OCI-LY3 (cell line): ENCODE data around the gene CHEK1.

ENCODE experiments used
- EZH2phosphoT487 ChIP-seq: fragments of 200-600 bp; shearing (Covaris generic); IDR thresholded peaks from 2 replicates; pipeline ENCODE4 v1.6.1; 2018; ENCODE audit warnings: antibody characterized with exemption, mixed run types, low read depth
- TF ChIP-seq, protein P1 (sequence below): fragments of 200-600, 300-600 bp; sonication (generic); IDR thresholded peaks from 2 replicates; pipeline ENCODE4 v1.5.1; 2014; ENCODE audit warnings: antibody characterized with exemption, low read length, low read depth

DNA sequence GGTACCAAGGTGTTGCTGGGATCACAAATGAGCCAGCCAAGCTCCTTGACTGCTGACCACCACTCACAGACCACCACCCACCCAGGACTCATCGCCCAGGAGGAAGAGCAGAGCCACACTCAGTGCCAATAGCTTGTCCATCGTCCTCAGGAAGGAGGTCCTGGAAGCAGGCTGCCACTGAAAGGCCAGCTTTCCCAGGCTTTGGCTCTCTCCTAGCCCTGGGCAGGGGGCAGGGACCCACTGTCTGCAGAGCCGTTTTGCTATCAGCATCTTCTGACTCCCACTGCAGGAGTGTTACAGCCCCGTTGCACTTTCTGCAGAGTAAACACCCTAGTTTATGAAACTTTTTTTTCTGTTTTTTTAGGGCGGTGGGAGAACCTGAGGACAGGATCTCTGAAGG, 67.9 kb downstream of the CHEK1 start:
- TF ChIP-seq, protein P1, sequence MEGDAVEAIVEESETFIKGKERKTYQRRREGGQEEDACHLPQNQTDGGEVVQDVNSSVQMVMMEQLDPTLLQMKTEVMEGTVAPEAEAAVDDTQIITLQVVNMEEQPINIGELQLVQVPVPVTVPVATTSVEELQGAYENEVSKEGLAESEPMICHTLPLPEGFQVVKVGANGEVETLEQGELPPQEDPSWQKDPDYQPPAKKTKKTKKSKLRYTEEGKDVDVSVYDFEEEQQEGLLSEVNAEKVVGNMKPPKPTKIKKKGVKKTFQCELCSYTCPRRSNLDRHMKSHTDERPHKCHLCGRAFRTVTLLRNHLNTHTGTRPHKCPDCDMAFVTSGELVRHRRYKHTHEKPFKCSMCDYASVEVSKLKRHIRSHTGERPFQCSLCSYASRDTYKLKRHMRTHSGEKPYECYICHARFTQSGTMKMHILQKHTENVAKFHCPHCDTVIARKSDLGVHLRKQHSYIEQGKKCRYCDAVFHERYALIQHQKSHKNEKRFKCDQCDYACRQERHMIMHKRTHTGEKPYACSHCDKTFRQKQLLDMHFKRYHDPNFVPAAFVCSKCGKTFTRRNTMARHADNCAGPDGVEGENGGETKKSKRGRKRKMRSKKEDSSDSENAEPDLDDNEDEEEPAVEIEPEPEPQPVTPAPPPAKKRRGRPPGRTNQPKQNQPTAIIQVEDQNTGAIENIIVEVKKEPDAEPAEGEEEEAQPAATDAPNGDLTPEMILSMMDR = no peak
- TF ChIP-seq EZH2phosphoT487 = no peak
